GM12872 (cell line): Measurements from ENCODE around the gene DDX49.

Experiments
- TF ChIP-seq, protein P1 (sequence below): IDR thresholded peaks from 3 replicates; pipeline ENCODE4 v1.5.1; 2011; ENCODE audit warnings: low read depth, mild to moderate bottlenecking, low read length, moderate library complexity; ENCODE audit not compliant: insufficient read depth

The DDX49 gene

DNA sequence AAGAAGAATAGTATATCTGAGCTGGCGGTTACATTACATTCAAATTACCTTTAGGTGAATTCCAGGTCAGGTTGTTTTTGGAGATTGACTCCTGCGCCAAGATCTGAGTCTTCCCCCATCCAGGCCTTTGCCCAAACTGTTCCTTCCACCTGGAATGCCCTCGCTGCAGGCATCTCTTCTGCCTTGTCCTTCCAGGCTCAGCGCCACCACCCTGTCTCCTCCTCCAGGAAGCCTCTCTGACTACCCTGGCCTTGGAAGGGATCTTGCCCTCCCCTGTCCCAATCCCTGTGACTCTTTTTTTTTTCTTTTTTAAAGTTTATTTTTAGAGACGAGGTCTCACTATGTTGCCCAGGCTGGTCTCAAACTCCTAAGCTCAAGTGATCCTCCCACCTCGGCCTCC lies 23.2 kb downstream of the DDX49 start:
- TF ChIP-seq, protein P1, sequence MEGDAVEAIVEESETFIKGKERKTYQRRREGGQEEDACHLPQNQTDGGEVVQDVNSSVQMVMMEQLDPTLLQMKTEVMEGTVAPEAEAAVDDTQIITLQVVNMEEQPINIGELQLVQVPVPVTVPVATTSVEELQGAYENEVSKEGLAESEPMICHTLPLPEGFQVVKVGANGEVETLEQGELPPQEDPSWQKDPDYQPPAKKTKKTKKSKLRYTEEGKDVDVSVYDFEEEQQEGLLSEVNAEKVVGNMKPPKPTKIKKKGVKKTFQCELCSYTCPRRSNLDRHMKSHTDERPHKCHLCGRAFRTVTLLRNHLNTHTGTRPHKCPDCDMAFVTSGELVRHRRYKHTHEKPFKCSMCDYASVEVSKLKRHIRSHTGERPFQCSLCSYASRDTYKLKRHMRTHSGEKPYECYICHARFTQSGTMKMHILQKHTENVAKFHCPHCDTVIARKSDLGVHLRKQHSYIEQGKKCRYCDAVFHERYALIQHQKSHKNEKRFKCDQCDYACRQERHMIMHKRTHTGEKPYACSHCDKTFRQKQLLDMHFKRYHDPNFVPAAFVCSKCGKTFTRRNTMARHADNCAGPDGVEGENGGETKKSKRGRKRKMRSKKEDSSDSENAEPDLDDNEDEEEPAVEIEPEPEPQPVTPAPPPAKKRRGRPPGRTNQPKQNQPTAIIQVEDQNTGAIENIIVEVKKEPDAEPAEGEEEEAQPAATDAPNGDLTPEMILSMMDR = no peak

DNA sequence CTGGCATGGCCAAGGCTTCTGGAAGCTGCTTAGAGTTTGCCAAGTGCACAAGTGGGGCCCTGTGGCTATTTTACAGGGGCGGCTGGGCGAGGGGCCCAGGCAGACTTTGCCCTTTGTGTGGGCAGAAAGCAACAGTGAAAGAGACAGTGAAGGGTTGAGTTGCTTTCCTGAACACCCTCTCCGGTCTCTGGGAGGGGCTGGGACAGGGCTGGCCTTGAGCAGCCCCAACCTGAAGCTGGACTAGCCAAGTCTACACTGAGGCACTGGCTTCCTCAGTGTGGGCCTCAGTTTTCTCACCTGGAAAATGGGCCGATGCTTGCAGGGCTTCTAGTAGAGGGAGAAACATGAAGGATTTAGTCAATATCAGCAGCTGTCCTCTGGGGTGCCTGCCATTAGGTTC lies 23.9 kb downstream of the DDX49 start:
- TF ChIP-seq, protein P1 = no peak

DNA sequence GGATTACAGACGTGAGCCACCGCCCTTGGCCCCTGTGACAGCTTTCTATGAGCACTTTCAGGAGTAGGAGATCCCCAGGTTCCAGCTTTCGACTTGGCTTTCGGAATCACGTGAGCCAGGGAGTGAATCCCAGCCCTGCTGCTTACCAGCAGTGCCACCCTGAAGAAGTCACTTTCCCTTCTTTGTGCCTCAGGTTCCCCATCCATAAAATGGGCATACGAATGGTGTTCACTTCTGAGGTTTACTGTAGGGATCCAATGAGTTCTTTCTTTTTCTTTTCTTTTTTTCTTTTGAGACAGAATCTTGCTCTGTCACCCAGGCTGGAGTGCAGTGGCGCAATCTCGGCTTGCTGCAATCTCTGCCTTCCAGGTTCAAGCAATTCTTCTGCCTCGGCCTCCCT lies 25.8 kb downstream of the DDX49 start:
- TF ChIP-seq, protein P1 = no peak

DNA sequence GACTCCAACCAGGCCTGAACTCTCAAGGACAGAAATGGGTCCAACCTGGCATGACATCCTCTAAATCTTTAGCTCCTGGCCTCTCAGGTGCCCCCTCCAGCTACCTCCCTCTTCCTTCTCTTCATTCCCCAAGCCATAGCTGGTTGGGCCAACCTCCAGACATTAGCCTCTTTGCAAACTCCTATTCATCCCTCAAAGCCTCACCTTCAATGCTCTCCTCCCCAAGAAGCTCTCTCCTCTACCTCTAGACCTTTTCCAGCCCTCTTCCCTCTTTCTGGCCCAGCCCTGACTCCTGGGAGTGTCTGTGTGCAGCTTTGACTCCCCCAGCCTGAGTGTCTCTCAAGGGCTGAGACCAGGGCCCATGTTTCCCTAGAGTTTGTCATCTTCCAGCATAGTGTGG lies 26.8 kb downstream of the DDX49 start:
- TF ChIP-seq, protein P1 = no peak

DNA sequence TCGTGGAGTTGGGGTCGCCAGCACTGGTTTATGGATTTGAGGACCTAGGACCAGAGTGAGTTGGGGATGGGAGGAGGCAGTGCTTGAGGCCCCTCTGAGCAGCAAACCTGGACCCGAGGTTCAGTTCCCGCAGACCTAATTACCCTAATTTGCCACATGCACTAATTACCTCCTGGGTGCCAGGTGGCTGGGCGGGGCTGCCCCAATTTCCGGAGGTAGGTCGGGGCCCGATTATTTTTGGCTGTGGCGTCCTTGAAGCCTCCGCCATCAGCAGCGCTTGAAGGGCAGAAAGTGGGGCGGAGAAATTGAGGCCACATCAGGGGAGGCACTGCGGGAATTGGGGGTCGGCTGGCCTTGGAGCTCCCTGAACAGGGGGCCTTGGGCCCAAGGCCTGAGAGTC lies 27.4 kb downstream of the DDX49 start:
- TF ChIP-seq, protein P1 = no peak

DNA sequence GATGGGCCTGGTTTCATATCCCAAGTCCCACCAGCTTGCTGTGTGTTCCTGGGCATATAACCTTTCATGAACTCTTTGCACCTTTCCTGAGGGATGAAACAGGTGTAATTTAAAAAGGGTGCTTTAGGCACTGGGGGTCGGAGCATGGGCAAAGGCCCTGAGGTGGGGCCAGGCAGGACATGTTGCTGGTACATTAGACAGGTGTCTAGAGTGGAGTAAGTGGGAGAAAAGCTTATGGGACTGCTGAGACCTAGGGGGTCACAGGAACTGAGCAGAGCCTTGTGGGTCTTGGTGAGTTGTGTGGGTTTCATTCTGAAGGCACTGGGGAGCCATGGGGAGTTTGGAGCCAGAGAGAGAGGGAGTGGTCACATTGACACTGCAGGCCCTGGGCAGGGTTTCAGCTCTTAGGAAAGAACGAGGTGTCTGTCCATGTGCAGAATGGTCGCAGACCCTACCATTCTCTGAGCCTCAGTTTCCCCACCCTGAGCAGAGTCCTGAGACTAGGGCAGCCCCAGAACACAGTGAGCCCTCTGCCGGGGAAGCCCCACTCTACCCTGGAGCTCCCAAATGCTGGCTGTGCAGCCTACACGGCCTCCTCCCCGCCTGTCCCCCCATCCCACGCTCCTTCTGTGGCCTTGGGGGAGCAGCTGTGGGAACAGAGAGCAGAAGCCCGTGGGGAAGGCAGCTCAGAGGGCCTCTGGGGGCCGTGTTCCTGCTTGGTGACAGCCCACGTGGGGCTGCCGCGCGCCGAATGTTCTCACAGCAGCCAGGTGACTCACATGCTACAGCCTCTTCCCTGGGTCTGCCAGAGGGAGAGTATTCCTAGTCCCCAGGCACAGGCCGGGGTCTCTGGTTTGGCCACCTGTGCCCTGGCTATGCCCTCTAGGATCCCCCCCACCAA lies 28.8 kb downstream of the DDX49 start:
- TF ChIP-seq, protein P1 = no peak

DNA sequence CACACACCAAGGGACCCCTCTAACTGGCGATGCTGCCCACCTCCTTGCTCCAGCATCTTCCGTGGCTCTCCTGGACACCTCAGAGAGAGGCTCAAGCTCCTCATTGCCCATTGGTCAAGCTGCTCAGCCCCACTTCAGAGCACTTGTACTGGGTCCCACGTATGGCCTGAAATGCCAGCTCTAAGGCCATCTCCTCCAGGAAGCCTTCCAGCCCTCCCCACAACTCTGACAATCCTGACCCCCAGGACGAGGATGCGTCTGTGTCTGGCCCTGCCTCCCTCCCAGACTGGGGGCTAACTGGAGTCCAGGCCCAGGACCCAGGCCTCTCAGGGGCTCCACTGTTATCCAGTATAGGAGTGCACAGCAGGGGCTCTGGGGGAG lies 29.5 kb downstream of the DDX49 start:
- TF ChIP-seq, protein P1 = no peak
